Activated B cell treated with CpG ODN at 0.5 μM for 24 hours (primary cell): ENCODE measurements around the gene ICAM5. TPM values are rescaled to one million over a fixed set of nuclear protein-coding genes. Genes with fewer than 3 reads are reported as not detected.

ENCODE experiments used
- ATAC-seq: fragments of 200-7000 bp; cut with Tn5 transposase; one replicate; pipeline ENCODE4 v1.10.0; 2021; ENCODE audit warnings: low read depth, mild to moderate bottlenecking, moderate library complexity
- CTCF ChIA-PET: fragments of 350-600 bp; sonication (Branson Sonifier 250); formaldehyde crosslinking; loops from one replicate; lab custom pipeline; 2021; ENCODE audit warnings: antibody characterized with exemption; lab: Charles Lee
- POLR2A ChIA-PET: fragments of 350-600 bp; sonication (Branson Sonifier 250); formaldehyde crosslinking; loops from one replicate; lab custom pipeline; 2021; ENCODE audit warnings: antibody characterized with exemption; lab: Charles Lee
- DNase-seq: peaks from one replicate; pipeline ENCODE4 v3.0.0; 2022
- H3K27ac Mint-ChIP-seq: one replicate; pipeline ENCODE4 v1.8.0; 2020; ENCODE audit warnings: mixed read lengths
- H3K27me3 Mint-ChIP-seq: one replicate; pipeline ENCODE4 v1.8.0; 2021; ENCODE audit warnings: mixed read lengths
- H3K36me3 Mint-ChIP-seq: one replicate; pipeline ENCODE4 v1.8.0; 2021; ENCODE audit warnings: low read depth, mixed read lengths
- H3K4me1 Mint-ChIP-seq: one replicate; pipeline ENCODE4 v1.8.0; 2021; ENCODE audit warnings: mixed read lengths
- H3K4me3 Mint-ChIP-seq: one replicate; pipeline ENCODE4 v1.8.0; 2020; ENCODE audit warnings: mild to moderate bottlenecking, mixed read lengths
- H3K9me3 Mint-ChIP-seq: one replicate; pipeline ENCODE4 v1.8.0; 2020; ENCODE audit warnings: mixed read lengths
- CTCF ChIP-seq: fragments of 200-600 bp; IDR thresholded peaks from one replicate; pipeline ENCODE4 v1.8.0; 2022; ENCODE audit warnings: antibody characterized with exemption, mild to moderate bottlenecking
- intact Hi-C: fragments of 100-400 bp; cut with micrococcal nuclease; formaldehyde crosslinking; loops from one replicate; pipeline ENCODE4 v1.15.1; 2024
- total RNA-seq: library from RNA; stranded (reverse); gene quantifications from 2 replicates; pipeline ENCODE4 v1.2.3, GENCODE V29; 2022

The ICAM5 gene
- total RNA-seq, 1 donor from 2014 or later: 1.2 TPM

GRCh38 chr19:10259162-10259905, 30.4 kb upstream of the ICAM5 start:
- ATAC-seq: peak; percentile 93
- POLR2A ChIA-PET: interaction anchor here (0.6 to 3.5 kb wide), 9 partner anchors 10 to 159 kb away, joined by 3 to 21 read pairs (median 4); partner anchors contain the start of genes CDC37 and ICAM1
- no peak for TF ChIP-seq CTCF
- Mint-ChIP-seq H3K4me1 (peaks cover 5% of the 10 kb centered on the region), H3K4me3 (no peak overlapping the region), H3K27ac (no peak overlapping the region), H3K36me3 (peaks cover 50% of the 10 kb centered on the region), H3K9me3 (no peaks in the 10 kb centered on the region), H3K27me3 (no peaks in the 10 kb centered on the region)
- CTCF ChIA-PET: interaction anchor here (0.6 to 6.0 kb wide), 16 partner anchors 9 to 330 kb away, joined by 3 to 102 read pairs (median 6); partner anchors contain the start of genes ICAM1 and TYK2
- DNase-seq: peak; percentile 68
- intact Hi-C loops: loop anchor here (1.0 to 2.0 kb wide), 3 partner anchors 10 to 325 kb away; no protein-coding TSS in a partner anchor

- peaks cover 42% of the 10 kb centered on the region for H3K36me3 Mint-ChIP-seq
- DNase-seq (no peak), ATAC-seq (no peak)
- no peak overlapping the region for H3K4me3 Mint-ChIP-seq
- no peaks in the 10 kb centered on the region for H3K9me3 Mint-ChIP-seq
- TF ChIP-seq CTCF: no peak
- intact Hi-C loops: no loop called here
- no peak overlapping the region for H3K27ac Mint-ChIP-seq
- no peaks in the 10 kb centered on the region for H3K27me3 Mint-ChIP-seq
- ChIA-PET CTCF (interaction anchor here (1.0 to 6.0 kb wide), 7 partner anchors 10 to 328 kb away, joined by 3 to 102 read pairs (median 18); partner anchors contain the start of gene ICAM1), POLR2A (interaction anchor here (1.5 to 3.5 kb wide), 2 partner anchors 10 to 131 kb away, joined by 3 to 20 read pairs; partner anchors contain the start of gene ICAM1)
- peaks cover 5% of the 10 kb centered on the region for H3K4me1 Mint-ChIP-seq
Observed at GRCh38 chr19:10260141-10260584, 29.6 kb upstream of the ICAM5 start.

GRCh38 chr19:10262771-10263170, 27.0 kb upstream of the ICAM5 start:
- Mint-ChIP-seq H3K27me3 (no peaks in the 10 kb centered on the region), H3K36me3 (peaks cover 19% of the 10 kb centered on the region), H3K9me3 (no peaks in the 10 kb centered on the region), H3K4me3 (no peak overlapping the region), H3K27ac (no peak overlapping the region), H3K4me1 (peaks cover 2% of the 10 kb centered on the region)
- DNase-seq (no peak), ATAC-seq (no peak)
- no peak for TF ChIP-seq CTCF
- intact Hi-C loops: no loop called here
- POLR2A ChIA-PET: no interaction called here
- CTCF ChIA-PET: interaction anchor here (1.3 to 6.0 kb wide), 2 partner anchors 125 to 128 kb away, joined by 5 to 102 read pairs; no protein-coding TSS in a partner anchor

GRCh38 chr19:10266706-10267105, 23.0 kb upstream of the ICAM5 start:
- peaks cover 20% of the 10 kb centered on the region for H3K4me1 Mint-ChIP-seq
- ChIA-PET CTCF (interaction anchor here (1.3 to 6.4 kb wide), 3 partner anchors 12 to 125 kb away, joined by 3 to 211 read pairs (median 16); no protein-coding TSS in a partner anchor), POLR2A (interaction anchor here (0.6 kb wide), 1 partner anchor 124 kb away, joined by 3 read pairs; no protein-coding TSS in a partner anchor)
- intact Hi-C loops: no loop called here
- no peaks in the 10 kb centered on the region for H3K27me3 Mint-ChIP-seq
- no peak for DNase-seq
- no peaks in the 10 kb centered on the region for H3K9me3 Mint-ChIP-seq
- H3K36me3 Mint-ChIP-seq: peaks cover 2% of the 10 kb centered on the region
- H3K4me3 Mint-ChIP-seq: no peak overlapping the region
- no peak for TF ChIP-seq CTCF
- no peak for ATAC-seq
- H3K27ac Mint-ChIP-seq: no peak overlapping the region

GRCh38 chr19:10268071-10268470, 21.7 kb upstream of the ICAM5 start:
- ATAC-seq (no peak), DNase-seq (no peak)
- H3K4me3 Mint-ChIP-seq: no peak overlapping the region
- H3K27ac Mint-ChIP-seq: no peak overlapping the region
- intact Hi-C loops: no loop called here
- H3K4me1 Mint-ChIP-seq: peaks cover 32% of the 10 kb centered on the region
- no peak for TF ChIP-seq CTCF
- H3K27me3 Mint-ChIP-seq: no peaks in the 10 kb centered on the region
- ChIA-PET POLR2A (interaction anchor here (4.1 to 4.3 kb wide), 2 partner anchors 9 to 111 kb away, joined by 20 to 64 read pairs; partner anchors contain the start of gene TYK2), CTCF (interaction anchor here (1.0 to 6.4 kb wide), 4 partner anchors 9 to 337 kb away, joined by 3 to 211 read pairs (median 34); no protein-coding TSS in a partner anchor)
- H3K36me3 Mint-ChIP-seq: peaks cover 7% of the 10 kb centered on the region
- H3K9me3 Mint-ChIP-seq: no peaks in the 10 kb centered on the region
